ENCODE data around the gene ESX1.

- TF ChIP-seq POLR2AphosphoS5 (IDR thresholded peaks at IDR 0.05; ENCODE audit: low read depth, low read length) (no peak), SIN3A (IDR thresholded peaks at IDR 0.05; ENCODE audit: borderline replicate concordance, insufficient read depth, low read length) (no peak), TAF1 (IDR thresholded peaks at IDR 0.05; ENCODE audit: borderline replicate concordance, insufficient read depth, low read length) (no peak), FOXP2 (optimal IDR thresholded peaks at IDR 0.05; ENCODE audit: borderline replicate concordance, extremely low read depth, extremely low read length, insufficient read depth) (no peak), REST (IDR thresholded peaks at IDR 0.05; ENCODE audit: insufficient read depth in 1 of 2, low read depth in 2 of 2, low read length in 2 of 2) (no peak)
Observed at GRCh38 chrX:104254442-104255115, at the start of gene ESX1.

Data from PFSK-1 (cell line).